ENCODE results near the gene PDE7B.

The PDE7B gene

GRCh38 chr6:136085370-136086115 lies 234.0 kb downstream of the PDE7B start:
- TF ChIP-seq CTCF (IDR thresholded peaks at IDR 0.05) (no peak), ZFX (IDR thresholded peaks at IDR 0.05; ENCODE audit: borderline replicate concordance) (no peak)
- H3K27ac ChIP-seq, result no peak overlapping the region

- H3K27ac ChIP-seq, result no peak overlapping the region
- TF ChIP-seq ZFX (IDR thresholded peaks at IDR 0.05; ENCODE audit: borderline replicate concordance), result no peak
- no peak for TF ChIP-seq CTCF (IDR thresholded peaks at IDR 0.05)
Observed at GRCh38 chr6:136086686-136087085, 235.2 kb downstream of the PDE7B start.

GRCh38 chr6:136087986-136088385 lies 236.5 kb downstream of the PDE7B start:
- no peak overlapping the region for H3K27ac ChIP-seq
- TF ChIP-seq CTCF (IDR thresholded peaks at IDR 0.05) (no peak), ZFX (IDR thresholded peaks at IDR 0.05; ENCODE audit: borderline replicate concordance) (no peak)

GRCh38 chr6:136088693-136089092 lies 237.2 kb downstream of the PDE7B start:
- H3K27ac ChIP-seq, result no peak overlapping the region
- TF ChIP-seq CTCF (IDR thresholded peaks at IDR 0.05) (no peak), ZFX (IDR thresholded peaks at IDR 0.05; ENCODE audit: borderline replicate concordance) (no peak)

GRCh38 chr6:136089876-136090275 lies 238.4 kb downstream of the PDE7B start:
- TF ChIP-seq ZFX (IDR thresholded peaks at IDR 0.05; ENCODE audit: borderline replicate concordance), result no peak
- TF ChIP-seq CTCF (IDR thresholded peaks at IDR 0.05), result no peak
- H3K27ac ChIP-seq, result no peak overlapping the region

GRCh38 chr6:136090929-136091328 lies 239.4 kb downstream of the PDE7B start:
- no peak overlapping the region for H3K27ac ChIP-seq
- TF ChIP-seq CTCF (IDR thresholded peaks at IDR 0.05) (no peak), ZFX (IDR thresholded peaks at IDR 0.05; ENCODE audit: borderline replicate concordance) (no peak)

GRCh38 chr6:136092897-136093296 lies 241.4 kb downstream of the PDE7B start:
- H3K27ac ChIP-seq, result no peak overlapping the region
- TF ChIP-seq CTCF (IDR thresholded peaks at IDR 0.05), result no peak
- TF ChIP-seq ZFX (IDR thresholded peaks at IDR 0.05; ENCODE audit: borderline replicate concordance), result no peak

All from 22Rv1 (cell line).